ENCODE results near the gene NHS.

DNA sequence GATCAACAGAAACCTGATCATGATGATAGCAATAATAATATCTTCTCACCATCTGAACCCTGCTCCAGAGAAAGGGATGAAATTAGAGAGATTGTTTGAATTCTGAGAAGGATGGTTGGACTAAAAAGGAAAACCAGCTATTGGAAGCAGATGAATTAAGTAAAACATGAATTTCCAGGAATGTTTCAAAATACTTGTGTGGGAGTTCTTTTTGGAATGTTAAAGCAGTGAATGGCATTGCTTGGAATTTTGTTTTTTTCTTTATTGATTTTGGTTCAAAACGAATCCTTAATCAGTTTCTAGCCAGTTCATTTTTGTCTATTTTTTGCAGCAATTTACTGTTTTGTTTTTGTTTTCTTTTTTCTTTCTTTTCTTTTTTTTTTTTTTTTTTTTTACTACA lies 150.3 kb downstream of the NHS start:
- TF ChIP-seq, protein P1, sequence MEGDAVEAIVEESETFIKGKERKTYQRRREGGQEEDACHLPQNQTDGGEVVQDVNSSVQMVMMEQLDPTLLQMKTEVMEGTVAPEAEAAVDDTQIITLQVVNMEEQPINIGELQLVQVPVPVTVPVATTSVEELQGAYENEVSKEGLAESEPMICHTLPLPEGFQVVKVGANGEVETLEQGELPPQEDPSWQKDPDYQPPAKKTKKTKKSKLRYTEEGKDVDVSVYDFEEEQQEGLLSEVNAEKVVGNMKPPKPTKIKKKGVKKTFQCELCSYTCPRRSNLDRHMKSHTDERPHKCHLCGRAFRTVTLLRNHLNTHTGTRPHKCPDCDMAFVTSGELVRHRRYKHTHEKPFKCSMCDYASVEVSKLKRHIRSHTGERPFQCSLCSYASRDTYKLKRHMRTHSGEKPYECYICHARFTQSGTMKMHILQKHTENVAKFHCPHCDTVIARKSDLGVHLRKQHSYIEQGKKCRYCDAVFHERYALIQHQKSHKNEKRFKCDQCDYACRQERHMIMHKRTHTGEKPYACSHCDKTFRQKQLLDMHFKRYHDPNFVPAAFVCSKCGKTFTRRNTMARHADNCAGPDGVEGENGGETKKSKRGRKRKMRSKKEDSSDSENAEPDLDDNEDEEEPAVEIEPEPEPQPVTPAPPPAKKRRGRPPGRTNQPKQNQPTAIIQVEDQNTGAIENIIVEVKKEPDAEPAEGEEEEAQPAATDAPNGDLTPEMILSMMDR (IDR thresholded peaks at IDR 0.05; ENCODE audit: low read depth, low read length, poor library complexity, severe bottlenecking) = no peak
- TF ChIP-seq EZH2phosphoT487 (IDR thresholded peaks at IDR 0.05; ENCODE audit: borderline replicate concordance, low read length) = no peak

All from DOHH2 (cell line).